ENCODE results near the gene CDK7. TPM values are rescaled to one million over a fixed set of nuclear protein-coding genes. Genes with fewer than 3 reads are reported as not detected.

CDK7 gene
- total RNA-seq, 4 donors from 2014 or later, result 5.2 to 13.8 (median 11.2) TPM

- Histone ChIP-seq H3K27me3 (no peaks in the 10 kb centered on the region), H3K4me3 (no peak overlapping the region), H3K27ac (no peak overlapping the region), H3K36me3 (peaks cover 0 to 24% (median 0%) of the 10 kb centered on the region in 3 donors), H3K4me1 (no peaks in the 10 kb centered on the region), H3K9me3 (no peaks in the 10 kb centered on the region)
- WGBS, 2 donors, result 65 to 80% methylated on average over 5 of the region's 5 CpGs
- no peak for DNase-seq (ENCODE audit: low spot score in 2 of 2)
- TF ChIP-seq CTCF (IDR thresholded peaks at IDR 0.05) (no peak), EP300 (IDR thresholded peaks at IDR 0.05) (no peak), POLR2A (IDR thresholded peaks at IDR 0.05) (no peak)
Measured at GRCh38 chr5:69300537-69301203, 66.0 kb downstream of the CDK7 start.

GRCh38 chr5:69305512-69305911 lies 70.8 kb downstream of the CDK7 start:
- no peak overlapping the region for H3K27ac ChIP-seq
- H3K36me3 ChIP-seq, result peaks cover 0 to 29% (median 0%) of the 10 kb centered on the region in 3 donors
- H3K4me1 ChIP-seq, result no peaks in the 10 kb centered on the region
- DNase-seq (ENCODE audit: low spot score in 2 of 2), result no peak
- no peaks in the 10 kb centered on the region for H3K27me3 ChIP-seq
- no peak overlapping the region for H3K4me3 ChIP-seq
- TF ChIP-seq POLR2A (IDR thresholded peaks at IDR 0.05) (no peak), EP300 (IDR thresholded peaks at IDR 0.05) (no peak), CTCF (IDR thresholded peaks at IDR 0.05) (no peak)
- 88 to 90% methylated on average over 8 of the region's 8 CpGs for WGBS, 2 donors
- no peaks in the 10 kb centered on the region for H3K9me3 ChIP-seq

- TF ChIP-seq EP300 (IDR thresholded peaks at IDR 0.05), result no peak
- no peak for TF ChIP-seq POLR2A (IDR thresholded peaks at IDR 0.05)
- TF ChIP-seq CTCF (IDR thresholded peaks at IDR 0.05), result no peak
- 22 to 51% methylated on average over 3 of the region's 3 CpGs for WGBS, 2 donors
- no peaks in the 10 kb centered on the region for H3K9me3 ChIP-seq
- no peaks in the 10 kb centered on the region for H3K4me1 ChIP-seq
- peaks cover 0 to 40% (median 4%) of the 10 kb centered on the region in 3 donors for H3K36me3 ChIP-seq
- H3K27me3 ChIP-seq, result no peaks in the 10 kb centered on the region
- H3K27ac ChIP-seq, result no peak overlapping the region
- H3K4me3 ChIP-seq, result no peak overlapping the region
- no peak for DNase-seq (ENCODE audit: low spot score in 2 of 2)
Measured at GRCh38 chr5:69308046-69308553, 73.4 kb downstream of the CDK7 start.

- WGBS, 2 donors, result 96 to 98% methylated on average over 4 to 5 of the region's 5 CpGs
- peaks cover 0 to 51% (median 4%) of the 10 kb centered on the region in 3 donors for H3K36me3 ChIP-seq
- H3K27ac ChIP-seq, result no peak overlapping the region
- no peak for DNase-seq (ENCODE audit: low spot score in 2 of 2)
- no peaks in the 10 kb centered on the region for H3K27me3 ChIP-seq
- no peak overlapping the region for H3K4me3 ChIP-seq
- H3K4me1 ChIP-seq, result no peaks in the 10 kb centered on the region
- TF ChIP-seq POLR2A (IDR thresholded peaks at IDR 0.05) (no peak), EP300 (IDR thresholded peaks at IDR 0.05) (no peak), CTCF (IDR thresholded peaks at IDR 0.05) (no peak)
- H3K9me3 ChIP-seq, result no peaks in the 10 kb centered on the region
Measured at GRCh38 chr5:69309380-69309779, 74.7 kb downstream of the CDK7 start.

GRCh38 chr5:69312459-69313160 lies 77.9 kb downstream of the CDK7 start:
- WGBS, 2 donors, result 73 to 78% methylated on average over 5 of the region's 5 CpGs
- TF ChIP-seq EP300 (IDR thresholded peaks at IDR 0.05), result no peak
- TF ChIP-seq POLR2A (IDR thresholded peaks at IDR 0.05), result no peak
- TF ChIP-seq CTCF (IDR thresholded peaks at IDR 0.05), result no peak
- no peak overlapping the region for H3K4me3 ChIP-seq
- H3K4me1 ChIP-seq, result no peaks in the 10 kb centered on the region
- no peak overlapping the region for H3K27ac ChIP-seq
- DNase-seq (ENCODE audit: low spot score in 2 of 2), result no peak
- no peaks in the 10 kb centered on the region for H3K9me3 ChIP-seq
- H3K36me3 ChIP-seq, result peaks cover 0 to 42% (median 4%) of the 10 kb centered on the region in 3 donors
- no peaks in the 10 kb centered on the region for H3K27me3 ChIP-seq
